HL-60 (cell line): Measurements from ENCODE around the gene RNLS.

ENCODE experiments used
- CTCF ChIP-seq: IDR thresholded peaks from one replicate; pipeline ENCODE4 v1.5.1; 2011; ENCODE audit warnings: low read length, control low read depth, inconsistent platforms; ENCODE audit not compliant: insufficient read depth
- GABPA ChIP-seq: IDR thresholded peaks from 2 replicates; pipeline ENCODE4 v1.6.1; 2012; ENCODE audit warnings: low read depth
- REST ChIP-seq: IDR thresholded peaks from 2 replicates; pipeline ENCODE4 v1.6.1; 2012; ENCODE audit warnings: low read depth; ENCODE audit not compliant: insufficient replicate concordance

- TF ChIP-seq CTCF (no peak), GABPA (no peak), REST (no peak)
Observed at GRCh38 chr10:88459530-88459929, 123.6 kb downstream of the RNLS start.
